Transverse colon (tissue), 4 donors: ENCODE results near the gene CDC14B. TPM values are rescaled to one million over a fixed set of nuclear protein-coding genes. Genes with fewer than 3 reads are reported as not detected.
A peak's percentile ranks its signal among the peaks of the same experiment; 100 is the strongest.

ENCODE experiments used
- DNase-seq: peaks from one replicate; pipeline ENCODE4 v3.0.0-alpha.2; 2019
- H3K27ac ChIP-seq, 4 donors: fragments of 200-600 bp; sonication (generic); 2 replicates each; pipeline ENCODE4 v1.5.1; 2016 to 2018; ENCODE audit warnings: inconsistent platforms in 4 of 4
- H3K27me3 ChIP-seq: fragments of 200-600 bp; sonication (generic); 2 replicates; pipeline ENCODE4 v1.5.1; 2017; ENCODE audit warnings: inconsistent platforms
- H3K36me3 ChIP-seq, 4 donors: fragments of 200-600 bp; sonication (generic); 2 replicates each; pipeline ENCODE4 v1.5.1; 2017 to 2019; ENCODE audit warnings: inconsistent platforms in 4 of 4
- H3K4me1 ChIP-seq, 4 donors: fragments of 200-600 bp; sonication (generic); 2 replicates each; pipeline ENCODE4 v1.5.1; 2017 to 2020; ENCODE audit warnings: inconsistent platforms in 4 of 4
- H3K4me3 ChIP-seq, 4 donors: fragments of 200-600 bp; sonication (generic); 1 replicate in 1 of 4; 2 replicates in 3 of 4; pipeline versions ENCODE4 v1.5.1 to v1.6.1; 2017 to 2019; ENCODE audit warnings: inconsistent platforms in 4 of 4
- H3K9me3 ChIP-seq, 2 donors: fragments of 200-600 bp; sonication (generic); 2 replicates each; pipeline ENCODE4 v1.5.1; 2017 to 2019; ENCODE audit warnings: inconsistent platforms in 2 of 2
- EP300 ChIP-seq: sonication (generic); formaldehyde crosslinking; IDR thresholded peaks from one replicate; pipeline ENCODE4 v1.6.1; 2017; ENCODE audit warnings: antibody characterized with exemption, low read depth
- POLR2A ChIP-seq: fragments of 450-650 bp; IDR thresholded peaks from one replicate; pipeline ENCODE4 v1.6.1; 2016; ENCODE audit warnings: antibody characterized with exemption, mild to moderate bottlenecking, moderate library complexity
- POLR2AphosphoS5 ChIP-seq, 3 donors: sonication (generic); formaldehyde crosslinking; IDR thresholded peaks; one replicate each; pipeline ENCODE4 v1.6.1; 2016; ENCODE audit warnings: antibody characterized with exemption in 3 of 3
- WGBS, 2 donors: methylation state at CpG; one replicate each; pipeline ENCODE4 v1.1.5; 2018; ENCODE audit warnings: low coverage in 1 of 2; 5-methylcytosine and 5-hydroxymethylcytosine counted together
- in situ Hi-C, 4 donors: fragments of 200-750 bp; cut with MboI; loops; one replicate each; pipeline versions ENCODE4 v1.15.0 to v1.15.1; 2017; ENCODE audit warnings: low sequenced_read_pairs in 3 of 4, low pct_ligation_motif_present in 1 of 4, low pct_unique_long_range_greater_than_20kb in 1 of 4
- intact Hi-C: fragments of 100-400 bp; cut with DNase I; formaldehyde crosslinking; loops from one replicate; pipeline ENCODE4 v1.15.1; 2023; ENCODE audit warnings: low total_unique reads
- total RNA-seq, 4 donors: library from RNA; depleted of rRNA; stranded (reverse); fragments of >200 nt; gene quantifications; one replicate each; pipeline ENCODE4 v1.1.0, GENCODE V29; 2016
- TF ChIP-seq, protein P1 (sequence below), 5 experiments: fragments of 200-600 bp in 3 of 5; fragments of 450-650 bp in 2 of 5; sonication (generic) in 3 of 5; IDR thresholded peaks; 1 replicate in 2 of 5; 2 replicates in 3 of 5; pipeline ENCODE4 v1.5.1; 2016 to 2017; ENCODE audit warnings: antibody characterized with exemption in 5 of 5, inconsistent platforms in 3 of 5, mild to moderate bottlenecking in 2 of 5, moderate library complexity in 1 of 5

Gene CDC14B
- total RNA-seq, 4 donors from 2014 or later: 18.0 to 22.3 (median 20.9) TPM

DNA sequence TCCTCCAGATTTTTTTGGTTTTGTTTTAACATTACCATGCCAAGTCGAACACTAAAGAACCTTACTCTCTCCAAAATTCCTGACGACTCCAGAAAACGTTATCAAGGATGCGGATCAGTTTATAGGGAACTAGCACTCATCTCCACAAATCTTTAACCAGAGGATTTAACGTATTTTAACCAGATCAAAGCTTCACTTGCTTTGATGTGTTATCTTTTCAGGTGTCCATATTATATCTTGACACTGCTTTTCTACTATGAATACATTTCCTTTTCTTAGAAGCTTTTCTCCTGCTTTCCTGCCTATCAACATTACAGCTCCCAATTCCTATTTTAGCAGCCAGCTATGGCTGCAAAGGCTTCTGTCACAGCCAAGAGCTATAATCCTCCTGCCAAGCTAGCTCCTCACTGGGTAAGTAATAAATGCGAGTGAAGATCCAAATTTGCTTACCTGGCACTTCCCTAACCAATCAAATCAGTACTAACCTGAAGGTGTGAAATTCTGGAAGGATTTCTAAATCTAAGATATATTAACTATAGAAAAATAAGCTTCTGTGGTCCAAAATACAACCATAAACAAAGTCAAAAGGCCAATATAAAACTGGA is 60.2 kb downstream of the CDC14B start:
- 45 to 51% methylated on average over 5 to 6 of the region's 6 CpGs for WGBS, 2 donors
- no peak overlapping the region for H3K4me3 ChIP-seq
- peaks cover 0 to 6% (median 3%) of the 10 kb centered on the region in 4 donors for H3K36me3 ChIP-seq
- no peak overlapping the region for H3K27ac ChIP-seq
- no peaks in the 10 kb centered on the region for H3K27me3 ChIP-seq
- in situ Hi-C loops (no loop called here), intact Hi-C loops (no loop called here)
- no peaks in the 10 kb centered on the region for H3K9me3 ChIP-seq
- TF ChIP-seq, protein P1, sequence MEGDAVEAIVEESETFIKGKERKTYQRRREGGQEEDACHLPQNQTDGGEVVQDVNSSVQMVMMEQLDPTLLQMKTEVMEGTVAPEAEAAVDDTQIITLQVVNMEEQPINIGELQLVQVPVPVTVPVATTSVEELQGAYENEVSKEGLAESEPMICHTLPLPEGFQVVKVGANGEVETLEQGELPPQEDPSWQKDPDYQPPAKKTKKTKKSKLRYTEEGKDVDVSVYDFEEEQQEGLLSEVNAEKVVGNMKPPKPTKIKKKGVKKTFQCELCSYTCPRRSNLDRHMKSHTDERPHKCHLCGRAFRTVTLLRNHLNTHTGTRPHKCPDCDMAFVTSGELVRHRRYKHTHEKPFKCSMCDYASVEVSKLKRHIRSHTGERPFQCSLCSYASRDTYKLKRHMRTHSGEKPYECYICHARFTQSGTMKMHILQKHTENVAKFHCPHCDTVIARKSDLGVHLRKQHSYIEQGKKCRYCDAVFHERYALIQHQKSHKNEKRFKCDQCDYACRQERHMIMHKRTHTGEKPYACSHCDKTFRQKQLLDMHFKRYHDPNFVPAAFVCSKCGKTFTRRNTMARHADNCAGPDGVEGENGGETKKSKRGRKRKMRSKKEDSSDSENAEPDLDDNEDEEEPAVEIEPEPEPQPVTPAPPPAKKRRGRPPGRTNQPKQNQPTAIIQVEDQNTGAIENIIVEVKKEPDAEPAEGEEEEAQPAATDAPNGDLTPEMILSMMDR (IDR thresholded peaks at IDR 0.05): no peak
- TF ChIP-seq POLR2AphosphoS5 (IDR thresholded peaks at IDR 0.05): no peak
- TF ChIP-seq POLR2A: no peak
- TF ChIP-seq EP300: no peak
- H3K4me1 ChIP-seq: peaks cover 0 to 20% (median 4%) of the 10 kb centered on the region in 4 donors
- no peak for DNase-seq

DNA sequence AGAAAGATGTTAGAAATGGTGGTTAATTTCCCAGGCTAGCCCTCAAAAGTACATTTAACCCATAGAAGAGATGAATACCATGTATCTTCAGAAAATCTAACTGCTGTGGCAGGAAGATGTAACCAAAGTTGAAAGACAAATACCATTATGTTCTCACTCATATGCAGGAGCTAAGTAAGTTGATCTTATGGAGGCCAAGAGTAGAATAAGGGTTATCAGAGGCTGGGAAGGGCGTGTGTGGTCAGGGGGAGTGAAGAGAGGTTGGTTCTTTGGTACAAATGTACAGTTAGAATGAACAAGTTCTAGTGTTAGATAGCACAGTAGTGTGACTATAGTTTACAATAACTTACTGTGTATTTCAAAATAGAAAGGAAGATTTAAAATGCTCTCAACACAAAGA is 61.7 kb downstream of the CDC14B start:
- H3K4me1 ChIP-seq: peaks cover 0 to 13% (median 4%) of the 10 kb centered on the region in 4 donors
- H3K27me3 ChIP-seq: no peaks in the 10 kb centered on the region
- no peaks in the 10 kb centered on the region for H3K9me3 ChIP-seq
- in situ Hi-C loops: no loop called here
- peaks cover 0 to 6% (median 3%) of the 10 kb centered on the region in 4 donors for H3K36me3 ChIP-seq
- 80 to 89% methylated on average over 1 of the region's 1 CpG for WGBS, 2 donors
- no peak overlapping the region for H3K4me3 ChIP-seq
- intact Hi-C loops: no loop called here
- no peak overlapping the region for H3K27ac ChIP-seq
- no peak for TF ChIP-seq POLR2A
- TF ChIP-seq, protein P1 (IDR thresholded peaks at IDR 0.05): no peak
- TF ChIP-seq EP300: no peak
- no peak for TF ChIP-seq POLR2AphosphoS5 (IDR thresholded peaks at IDR 0.05)
- DNase-seq: no peak

DNA sequence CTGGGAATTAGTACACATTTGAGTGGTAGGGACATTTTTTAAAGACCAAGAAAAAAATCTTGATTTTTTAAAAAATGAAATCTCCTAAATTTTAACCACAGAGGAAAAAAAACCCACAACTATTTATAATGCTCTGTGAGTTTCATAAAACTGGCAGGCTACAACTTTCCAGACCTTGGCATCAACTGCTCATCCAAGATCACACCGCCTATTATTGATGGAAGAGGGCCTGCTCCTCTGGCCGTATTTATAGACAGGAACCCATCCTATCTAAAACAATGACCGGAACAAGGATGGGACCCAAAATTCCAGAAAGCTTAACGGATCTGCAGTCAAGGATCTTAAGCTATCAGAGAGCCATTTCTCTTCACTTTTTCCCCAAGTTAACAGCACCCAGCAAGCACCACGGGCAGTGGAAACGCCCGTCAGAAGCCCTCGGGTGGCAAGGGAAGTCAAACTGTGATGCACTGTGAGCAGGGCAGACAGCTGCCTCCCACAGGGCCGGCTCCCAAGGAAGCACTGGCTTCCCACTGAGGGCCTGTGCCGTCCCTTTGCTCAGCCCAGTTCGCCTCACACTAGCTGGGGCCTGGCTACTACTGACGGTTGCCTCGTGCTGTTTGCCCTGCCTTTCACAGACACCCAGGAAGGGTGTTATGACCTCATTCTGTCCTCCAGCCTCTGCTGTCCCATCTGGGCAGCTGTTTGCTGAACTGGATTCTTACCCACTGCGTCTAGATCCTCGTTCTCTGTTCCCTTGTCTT is 62.8 kb downstream of the CDC14B start:
- WGBS, 2 donors: 85 to 88% methylated on average over 6 to 15 of the region's 15 CpGs
- Histone ChIP-seq H3K27me3 (no peaks in the 10 kb centered on the region), H3K36me3 (peaks cover 0 to under 1% (median 0%) of the 10 kb centered on the region in 4 donors), H3K4me1 (peaks cover 0 to 13% (median 4%) of the 10 kb centered on the region in 4 donors), H3K9me3 (no peaks in the 10 kb centered on the region), H3K4me3 (no peak overlapping the region), H3K27ac (peak overlapping the region in 2 of 4 donors; percentile 3 to 38)
- TF ChIP-seq POLR2AphosphoS5 (IDR thresholded peaks at IDR 0.05): no peak
- no peak for TF ChIP-seq POLR2A
- TF ChIP-seq, protein P1 (IDR thresholded peaks at IDR 0.05): no peak
- no peak for TF ChIP-seq EP300
- no peak for DNase-seq
- intact Hi-C loops: no loop called here
- in situ Hi-C loops: no loop called here

DNA sequence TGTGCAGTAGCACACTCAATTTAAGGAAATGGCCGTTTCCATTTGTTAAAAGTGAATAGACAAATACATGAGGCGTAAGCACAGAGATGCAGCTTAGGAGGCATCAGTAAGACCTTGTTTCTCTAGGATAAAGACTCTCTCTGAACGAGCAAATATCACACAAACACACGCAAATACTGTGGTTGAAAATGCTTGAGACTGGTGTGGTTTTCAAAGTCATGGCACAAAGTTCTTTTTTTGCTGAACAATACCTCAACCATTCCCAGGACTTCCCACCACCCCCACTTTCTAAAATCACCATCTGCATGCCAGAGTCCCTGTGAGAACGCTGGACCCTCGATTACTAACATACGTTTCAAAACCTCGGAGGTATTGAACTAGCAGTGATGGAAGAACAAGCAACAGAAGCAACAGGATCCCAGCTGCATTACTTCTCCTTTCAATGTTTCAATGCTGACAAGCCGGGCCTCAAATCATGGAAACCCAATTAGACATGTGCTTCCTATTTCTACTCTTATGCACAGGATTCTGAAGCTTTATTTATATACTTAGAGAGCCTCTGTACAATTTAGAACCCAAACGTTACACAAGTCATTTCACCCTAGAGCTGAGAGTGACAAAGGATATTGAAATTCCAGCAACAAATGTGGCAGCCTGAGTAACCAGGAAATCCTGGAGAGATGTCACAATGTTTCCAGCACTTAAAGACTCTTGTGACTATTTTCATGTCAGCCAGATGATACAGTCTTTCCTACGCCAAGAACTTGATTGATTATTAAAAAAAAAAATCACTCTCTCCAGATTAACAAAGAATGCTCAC is 63.9 kb downstream of the CDC14B start:
- DNase-seq: no peak
- TF ChIP-seq, protein P1 (IDR thresholded peaks at IDR 0.05): no peak
- no peak for TF ChIP-seq POLR2A
- no peak for TF ChIP-seq EP300
- TF ChIP-seq POLR2AphosphoS5 (IDR thresholded peaks at IDR 0.05): no peak
- no peaks in the 10 kb centered on the region for H3K9me3 ChIP-seq
- H3K27me3 ChIP-seq: no peaks in the 10 kb centered on the region
- 76 to 82% methylated on average over 6 to 11 of the region's 11 CpGs for WGBS, 2 donors
- H3K4me3 ChIP-seq: no peak overlapping the region
- peaks cover 0 to 13% (median 4%) of the 10 kb centered on the region in 4 donors for H3K4me1 ChIP-seq
- H3K36me3 ChIP-seq: no peaks in the 10 kb centered on the region
- peak overlapping the region in 1 of 4 donors; percentile 13 for H3K27ac ChIP-seq
- intact Hi-C loops (no loop called here), in situ Hi-C loops (no loop called here)
